DMS153 (cell line): ENCODE data around the gene CDIPT.

ENCODE experiments used
- DNase-seq: peaks from one replicate; lab custom pipeline; 2025; lab: John Stamatoyannopoulos, UW

Gene CDIPT

DNA sequence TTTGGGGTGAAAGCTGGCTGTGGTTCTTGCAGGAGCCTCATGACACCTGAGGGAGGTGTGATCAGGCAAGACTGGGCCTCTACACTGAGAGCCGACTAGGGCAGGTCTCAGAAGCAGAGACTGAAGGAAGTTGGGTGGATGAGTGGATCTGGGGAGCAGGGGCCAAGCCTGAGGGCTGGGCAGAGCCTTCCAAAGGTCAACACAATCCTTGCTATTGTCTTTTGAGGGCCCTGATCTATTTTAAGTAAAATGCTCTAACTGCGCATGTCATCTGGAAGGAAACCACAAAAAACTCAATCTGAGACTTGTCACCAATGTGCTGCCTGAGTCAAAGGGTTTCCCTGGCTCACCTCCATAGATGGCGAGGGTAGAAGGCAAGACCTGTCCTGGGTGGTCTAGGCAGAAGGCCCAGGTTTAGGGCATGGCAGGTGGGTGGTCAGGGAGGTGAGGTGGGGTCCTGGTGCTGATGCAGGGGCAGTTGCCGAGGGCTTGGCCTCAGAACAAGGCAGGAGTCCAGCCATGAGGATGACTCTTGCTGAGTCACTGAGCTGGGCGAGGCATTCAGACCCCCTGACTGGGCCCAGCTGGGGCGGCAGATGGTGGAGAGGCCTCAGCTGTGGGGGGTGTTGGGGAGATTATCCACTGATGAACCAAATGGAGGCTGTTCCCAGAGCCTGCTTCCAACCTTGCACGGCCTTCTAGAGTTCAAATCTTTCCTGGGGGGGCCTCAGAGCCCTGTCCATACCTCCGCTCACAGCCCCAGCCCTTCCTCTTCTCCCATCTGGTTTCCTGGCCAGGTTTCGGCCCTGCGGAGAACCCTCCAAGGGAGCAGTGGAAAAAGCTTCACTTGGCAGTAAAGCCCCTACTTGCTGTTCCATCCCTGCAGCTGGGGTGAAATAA is 37.6 kb downstream of the CDIPT start:
- no peak for DNase-seq

DNA sequence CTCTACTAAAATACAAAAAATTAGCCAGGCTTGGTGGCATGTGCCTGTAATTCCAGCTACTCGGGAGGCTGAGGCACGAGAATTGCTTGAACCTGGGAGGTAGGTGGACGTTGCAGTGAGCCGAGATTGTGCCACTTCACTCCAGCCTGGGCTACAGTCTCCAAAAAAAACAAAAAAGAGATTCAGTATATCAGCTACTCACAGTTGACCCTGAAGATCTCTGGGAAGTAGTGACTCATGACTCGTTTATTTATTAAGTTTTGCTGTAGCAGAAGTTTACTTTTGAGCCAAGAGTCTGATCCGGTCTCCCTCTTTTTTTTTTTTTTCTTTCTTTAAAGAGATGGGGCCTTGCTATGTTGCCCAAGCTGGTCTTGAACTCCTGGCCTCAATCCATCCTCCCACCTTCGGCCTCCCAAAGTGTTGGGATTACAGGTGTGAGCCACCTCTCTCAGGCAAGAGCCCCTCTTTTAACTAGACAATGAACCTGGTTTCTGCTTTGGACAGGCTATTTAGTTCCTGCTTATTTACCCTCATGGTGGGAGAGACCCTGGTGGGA is 38.4 kb downstream of the CDIPT start:
- DNase-seq: no peak

DNA sequence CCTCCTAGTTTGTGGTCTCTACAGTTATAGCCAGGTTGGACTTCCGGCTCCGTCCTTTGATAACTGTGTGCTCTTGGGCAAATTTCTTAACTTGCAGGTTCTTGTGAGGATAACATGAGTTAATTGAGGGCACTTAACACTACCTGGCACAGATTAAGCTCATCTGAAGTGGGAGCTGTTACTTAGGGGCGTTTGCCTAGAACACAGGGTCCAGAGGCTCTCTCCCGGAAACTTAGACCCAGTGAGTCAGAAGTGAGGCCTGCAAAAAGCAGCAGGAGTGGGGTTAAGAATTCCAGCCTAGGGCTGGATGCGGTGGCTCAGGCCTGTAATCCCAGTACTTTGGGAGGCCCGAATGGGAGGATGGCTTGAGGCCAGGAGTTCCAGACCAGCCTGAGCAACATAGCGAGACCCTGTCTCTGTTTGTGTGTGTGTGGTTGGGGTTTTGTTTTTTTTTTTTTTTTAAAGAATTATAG is 41.3 kb downstream of the CDIPT start:
- no peak for DNase-seq

DNA sequence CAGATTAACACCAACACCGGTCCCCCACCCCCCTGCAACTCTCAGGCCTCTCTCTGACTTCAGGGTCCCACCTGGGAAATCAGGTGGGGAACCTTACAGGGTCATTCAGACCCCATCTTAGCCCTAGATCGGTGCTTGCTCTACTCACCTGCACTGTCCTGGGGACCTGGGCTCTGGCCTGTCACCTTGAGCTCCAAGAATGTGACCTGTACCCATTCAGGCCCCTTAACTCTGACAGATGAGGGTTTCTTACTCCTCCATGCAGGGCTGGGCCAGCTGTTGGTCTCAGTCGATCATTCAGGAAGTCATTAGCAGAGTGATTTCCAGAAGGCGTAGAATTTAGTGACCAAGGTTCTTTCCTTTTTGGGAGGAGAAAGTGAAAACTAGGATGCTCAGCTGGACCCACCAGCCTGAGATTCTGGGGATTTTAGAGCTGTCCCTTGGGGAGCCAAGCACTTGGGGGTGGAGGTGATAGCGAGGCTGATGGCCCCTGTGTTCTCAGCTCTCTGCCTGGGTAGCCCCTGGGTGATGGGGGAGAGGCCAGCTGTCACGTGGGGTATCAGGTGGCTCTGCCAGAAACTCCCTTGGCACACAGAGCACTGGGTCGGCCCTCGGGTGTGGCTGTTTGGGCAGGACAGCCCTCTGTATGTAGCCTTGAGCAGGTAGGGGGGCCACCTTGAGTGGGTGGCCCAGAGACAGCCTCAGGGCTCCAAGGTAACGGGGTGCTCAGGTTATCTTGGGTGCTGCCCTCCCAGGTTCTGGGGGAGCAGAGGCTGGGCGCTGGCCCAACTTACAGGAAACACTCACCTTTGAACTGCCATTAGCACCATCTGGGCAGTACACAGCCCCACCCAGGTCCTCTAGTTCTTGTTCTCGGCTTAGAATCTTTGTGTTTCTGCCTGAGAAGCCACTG is 42.0 kb downstream of the CDIPT start:
- DNase-seq: peak; percentile 16

DNA sequence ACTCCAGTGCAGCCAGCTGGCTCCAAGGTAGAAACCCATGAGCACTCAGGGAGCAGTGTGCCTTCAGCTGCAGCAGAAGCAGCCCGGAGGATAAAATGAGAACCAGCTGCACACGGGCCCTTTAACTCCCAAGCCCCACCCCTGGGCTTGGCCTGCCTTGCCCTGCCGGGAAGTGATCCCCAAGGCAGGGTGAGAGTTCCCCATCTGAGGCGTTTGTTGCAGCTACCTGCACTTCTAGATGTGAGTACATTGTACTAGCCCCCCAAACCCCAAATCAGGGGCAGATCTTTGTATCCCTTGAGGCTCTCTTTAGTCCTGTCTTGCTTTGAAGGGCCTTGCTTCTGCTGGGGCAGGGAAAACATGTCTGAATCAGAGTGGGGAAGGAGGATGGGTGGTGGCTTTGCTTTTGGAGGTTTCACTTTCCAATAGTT is 42.7 kb downstream of the CDIPT start, which contains the start of gene MVP:
Gene MVP, plus strand, starts transcription at position 192 of the 431 bp plus-strand sequence. CDS start 10,088 bp downstream, outside the sequence.
- peak; percentile 26 for DNase-seq

DNA sequence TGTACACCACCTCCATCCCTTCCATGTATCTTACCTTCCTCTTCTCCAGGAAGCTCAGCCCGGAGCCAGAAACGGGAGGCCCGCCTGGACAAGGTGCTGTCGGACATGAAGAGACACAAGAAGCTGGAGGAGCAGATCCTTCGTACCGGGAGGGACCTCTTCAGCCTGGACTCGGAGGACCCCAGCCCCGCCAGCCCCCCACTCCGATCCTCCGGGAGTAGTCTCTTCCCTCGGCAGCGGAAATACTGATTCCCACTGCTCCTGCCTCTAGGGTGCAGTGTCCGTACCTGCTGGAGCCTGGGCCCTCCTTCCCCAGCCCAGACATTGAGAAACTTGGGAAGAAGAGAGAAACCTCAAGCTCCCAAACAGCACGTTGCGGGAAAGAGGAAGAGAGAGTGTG is 43.5 kb downstream of the CDIPT start:
- DNase-seq: no peak

DNA sequence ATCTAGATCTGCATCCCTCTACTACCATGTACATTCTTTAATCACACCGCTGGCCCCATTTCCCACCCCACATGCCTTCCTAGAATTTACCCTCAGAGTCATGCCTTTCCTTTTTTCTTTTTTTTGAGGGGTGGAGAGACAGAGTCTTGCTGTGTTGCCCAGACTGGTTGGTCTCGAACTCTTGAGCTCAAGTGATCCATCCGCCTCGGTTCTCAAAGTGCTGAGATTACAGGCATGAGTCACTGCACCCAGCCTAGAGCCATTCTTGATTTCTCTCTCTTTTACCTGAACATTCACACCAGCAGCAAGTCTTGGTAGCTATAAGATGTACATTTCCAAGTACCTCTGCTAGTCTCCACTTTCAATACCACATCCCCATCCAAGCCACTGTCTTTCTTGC is 44.9 kb downstream of the CDIPT start:
- DNase-seq: no peak

DNA sequence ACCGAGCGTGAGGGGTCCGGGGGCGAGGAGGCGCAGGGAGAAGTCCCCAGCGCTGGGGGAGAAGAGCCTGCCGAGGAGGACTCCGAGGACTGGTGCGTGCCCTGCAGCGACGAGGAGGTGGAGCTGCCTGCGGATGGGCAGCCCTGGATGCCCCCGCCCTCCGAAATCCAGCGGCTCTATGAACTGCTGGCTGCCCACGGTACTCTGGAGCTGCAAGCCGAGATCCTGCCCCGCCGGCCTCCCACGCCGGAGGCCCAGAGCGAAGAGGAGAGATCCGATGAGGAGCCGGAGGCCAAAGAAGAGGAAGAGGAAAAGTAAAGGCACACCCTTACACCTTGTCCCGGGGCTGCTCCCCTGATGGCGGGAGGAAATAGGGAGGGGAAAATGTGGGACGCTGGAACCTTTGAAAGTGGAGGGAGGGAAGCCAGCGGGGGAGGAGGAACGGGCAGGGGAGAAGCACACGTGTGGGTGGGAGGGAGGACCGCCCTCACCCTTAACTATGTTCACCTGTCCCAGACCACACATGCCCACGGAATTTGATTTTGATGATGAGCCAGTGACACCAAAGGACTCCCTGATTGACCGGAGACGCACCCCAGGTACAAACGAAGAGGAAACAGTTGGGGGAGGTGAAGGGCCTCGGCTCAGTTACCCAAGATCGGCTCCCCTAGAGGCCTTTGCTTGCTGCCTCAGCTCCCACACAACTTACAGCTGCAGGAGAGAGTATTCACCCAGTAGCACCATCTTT is 46.2 kb downstream of the CDIPT start:
- DNase-seq: peak; percentile 70

DNA sequence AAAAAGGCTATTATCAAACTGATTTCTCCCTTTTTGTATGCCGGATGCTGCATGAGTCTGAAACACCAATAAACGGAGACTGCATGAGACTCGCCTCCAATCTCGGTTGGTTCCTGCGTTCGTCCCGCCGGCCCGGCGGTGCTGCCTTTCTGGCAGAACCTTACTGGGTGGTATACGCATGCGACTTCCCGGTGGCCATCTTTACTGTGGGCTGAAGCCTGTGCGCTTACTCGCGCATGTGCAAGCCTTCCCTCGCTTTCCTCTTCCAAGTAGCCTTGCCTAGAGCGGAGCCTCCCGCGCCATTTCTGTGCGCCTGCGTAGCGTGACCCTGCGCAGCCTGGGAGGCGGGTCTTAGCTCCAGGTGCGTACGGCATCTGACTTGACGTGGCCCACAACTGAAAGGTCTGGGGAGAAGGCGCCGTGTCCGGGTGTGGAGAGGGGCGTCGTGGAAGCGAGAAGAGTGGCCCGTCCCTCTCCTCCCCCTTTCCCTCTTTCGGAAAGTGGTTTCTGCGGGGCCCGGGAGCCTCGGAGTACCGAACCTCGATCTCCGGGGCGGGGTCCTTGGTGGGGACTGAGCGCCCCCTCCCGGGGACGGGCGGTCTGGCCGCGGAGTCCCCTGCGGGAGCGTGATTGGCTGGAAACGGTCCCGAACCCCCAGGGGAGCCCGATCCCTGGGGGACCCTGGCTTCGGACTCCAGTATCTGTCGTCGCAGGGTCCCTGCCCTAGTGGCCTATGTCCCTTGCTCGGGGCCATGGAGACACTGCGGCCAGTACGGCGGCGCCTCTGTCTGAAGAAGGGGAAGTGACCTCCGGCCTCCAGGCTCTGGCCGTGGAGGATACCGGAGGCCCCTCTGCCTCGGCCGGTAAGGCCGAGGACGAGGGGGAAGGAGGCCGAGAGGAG is 47.0 kb downstream of the CDIPT start, which contains the start of gene PAGR1:
Gene PAGR1, plus strand, starts transcription at position 360 of the 901 bp plus-strand sequence. Its CDS starts 374 bp downstream, at position 734.
- peak; percentile 98 for DNase-seq

DNA sequence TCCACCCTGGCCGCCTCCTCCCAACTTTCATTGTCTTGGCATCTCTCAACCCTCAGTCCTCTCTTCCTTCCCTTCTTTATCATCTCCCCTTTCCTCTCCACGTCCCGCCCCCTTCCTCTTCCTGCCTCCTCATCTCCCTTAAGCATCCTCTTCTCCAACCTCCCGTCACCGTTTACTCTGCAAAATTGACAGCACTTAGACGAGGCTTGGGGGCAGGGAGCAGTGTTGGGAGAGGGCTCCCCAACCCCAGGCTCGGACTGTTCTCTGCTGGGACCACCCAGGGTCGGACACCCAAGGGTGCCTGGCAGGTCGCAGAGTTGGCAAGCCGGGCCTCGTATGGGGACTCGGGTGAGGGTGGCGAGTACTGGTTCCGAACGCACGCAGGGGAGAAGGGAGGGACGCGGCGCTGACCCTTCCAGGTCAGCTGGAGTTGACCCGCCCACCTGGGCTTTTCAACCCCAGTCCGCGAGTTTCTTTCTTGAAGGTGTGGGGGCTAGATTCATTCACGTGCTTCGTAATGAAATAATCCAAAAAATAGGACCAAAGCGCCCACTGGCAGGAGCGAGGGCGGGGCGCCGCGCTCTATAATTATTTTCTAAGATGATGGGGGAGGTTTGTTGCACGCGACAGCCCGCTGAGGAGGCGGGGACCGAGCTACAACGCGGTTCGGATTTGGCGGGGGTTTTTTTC is 47.8 kb downstream of the CDIPT start:
- DNase-seq: no peak

DNA sequence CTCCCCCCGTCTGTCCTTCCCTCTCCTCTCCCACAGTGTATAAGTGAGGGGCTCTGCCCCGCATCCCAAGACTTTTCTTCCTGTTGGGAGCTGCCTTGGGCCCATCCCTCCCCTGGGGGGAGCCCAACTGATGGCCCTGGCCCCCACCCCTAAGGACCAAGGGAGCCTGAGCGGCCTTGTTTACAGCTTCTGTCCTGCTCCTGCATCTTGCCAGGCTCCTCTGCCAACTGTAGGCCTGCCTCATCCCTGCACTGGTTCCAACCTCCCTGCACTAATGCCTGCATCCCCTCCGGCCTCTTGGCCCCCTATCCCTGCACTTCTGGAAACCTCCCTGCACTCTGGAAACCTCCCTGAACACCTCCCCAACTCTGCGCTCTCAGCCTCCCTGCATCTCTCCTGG is 48.4 kb downstream of the CDIPT start:
- no peak for DNase-seq

DNA sequence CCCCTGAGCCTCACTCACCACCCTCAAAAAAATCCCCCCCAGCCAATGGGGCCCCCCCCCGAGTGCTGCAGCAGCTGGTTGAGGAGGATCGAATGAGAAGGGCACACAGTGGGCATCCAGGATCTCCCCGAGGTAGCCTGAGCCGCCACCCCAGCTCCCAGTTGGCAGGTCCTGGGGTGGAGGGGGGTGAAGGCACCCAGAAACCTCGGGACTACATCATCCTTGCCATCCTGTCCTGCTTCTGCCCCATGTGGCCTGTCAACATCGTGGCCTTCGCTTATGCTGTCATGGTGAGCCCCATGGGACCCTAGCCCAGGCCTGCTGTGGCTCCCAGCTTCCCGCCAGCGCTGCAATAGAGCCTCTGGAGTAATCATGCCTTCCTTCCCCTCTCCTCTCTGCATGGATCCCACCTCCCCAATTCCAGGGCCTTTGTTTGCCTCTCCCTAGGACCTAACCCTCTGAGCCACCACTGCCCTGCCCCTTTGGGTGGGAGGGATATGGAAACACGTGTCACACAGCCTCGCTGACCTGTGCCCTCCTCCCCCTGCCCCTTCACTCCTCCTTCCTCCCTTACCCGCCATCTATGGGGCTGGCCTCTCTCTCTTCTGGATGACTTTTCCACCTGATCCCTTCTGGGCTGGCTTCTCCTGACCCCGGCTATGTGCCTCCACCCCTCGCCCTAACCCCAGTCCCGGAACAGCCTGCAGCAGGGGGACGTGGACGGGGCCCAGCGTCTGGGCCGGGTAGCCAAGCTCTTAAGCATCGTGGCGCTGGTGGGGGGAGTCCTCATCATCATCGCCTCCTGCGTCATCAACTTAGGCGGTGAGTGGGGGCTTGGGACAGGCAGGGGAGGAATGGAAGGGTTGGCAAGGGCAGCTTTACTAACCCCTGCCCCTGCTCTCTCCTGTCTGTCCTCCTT is 49.1 kb downstream of the CDIPT start:
- no peak for DNase-seq

DNA sequence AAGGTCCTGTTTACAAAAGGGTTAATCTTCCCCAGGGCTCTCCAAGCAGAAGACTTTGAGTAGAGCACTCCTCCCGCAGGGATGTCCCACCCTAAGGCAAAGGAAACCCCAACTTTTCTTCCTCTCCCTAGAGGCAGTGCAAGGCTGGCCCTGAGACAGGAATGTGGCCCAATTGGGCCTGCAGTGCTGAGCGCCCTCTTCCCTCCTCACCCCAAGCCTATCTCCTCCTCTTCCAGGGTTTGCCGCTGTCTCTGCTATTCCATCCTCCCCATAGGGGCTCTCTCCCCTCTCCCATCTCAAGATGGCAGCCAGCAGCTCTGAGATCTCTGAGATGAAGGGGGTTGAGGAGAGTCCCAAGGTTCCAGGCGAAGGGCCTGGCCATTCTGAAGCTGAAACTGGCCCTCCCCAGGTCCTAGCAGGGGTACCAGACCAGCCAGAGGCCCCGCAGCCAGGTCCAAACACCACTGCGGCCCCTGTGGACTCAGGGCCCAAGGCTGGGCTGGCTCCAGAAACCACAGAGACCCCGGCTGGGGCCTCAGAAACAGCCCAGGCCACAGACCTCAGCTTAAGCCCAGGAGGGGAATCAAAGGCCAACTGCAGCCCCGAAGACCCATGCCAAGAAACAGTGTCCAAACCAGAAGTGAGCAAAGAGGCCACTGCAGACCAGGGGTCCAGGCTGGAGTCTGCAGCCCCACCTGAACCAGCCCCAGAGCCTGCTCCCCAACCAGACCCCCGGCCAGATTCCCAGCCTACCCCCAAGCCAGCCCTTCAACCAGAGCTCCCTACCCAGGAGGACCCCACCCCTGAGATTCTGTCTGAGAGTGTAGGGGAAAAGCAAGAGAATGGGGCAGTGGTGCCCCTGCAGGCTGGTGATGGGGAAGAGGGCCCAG is 50.0 kb downstream of the CDIPT start:
- no peak for DNase-seq

DNA sequence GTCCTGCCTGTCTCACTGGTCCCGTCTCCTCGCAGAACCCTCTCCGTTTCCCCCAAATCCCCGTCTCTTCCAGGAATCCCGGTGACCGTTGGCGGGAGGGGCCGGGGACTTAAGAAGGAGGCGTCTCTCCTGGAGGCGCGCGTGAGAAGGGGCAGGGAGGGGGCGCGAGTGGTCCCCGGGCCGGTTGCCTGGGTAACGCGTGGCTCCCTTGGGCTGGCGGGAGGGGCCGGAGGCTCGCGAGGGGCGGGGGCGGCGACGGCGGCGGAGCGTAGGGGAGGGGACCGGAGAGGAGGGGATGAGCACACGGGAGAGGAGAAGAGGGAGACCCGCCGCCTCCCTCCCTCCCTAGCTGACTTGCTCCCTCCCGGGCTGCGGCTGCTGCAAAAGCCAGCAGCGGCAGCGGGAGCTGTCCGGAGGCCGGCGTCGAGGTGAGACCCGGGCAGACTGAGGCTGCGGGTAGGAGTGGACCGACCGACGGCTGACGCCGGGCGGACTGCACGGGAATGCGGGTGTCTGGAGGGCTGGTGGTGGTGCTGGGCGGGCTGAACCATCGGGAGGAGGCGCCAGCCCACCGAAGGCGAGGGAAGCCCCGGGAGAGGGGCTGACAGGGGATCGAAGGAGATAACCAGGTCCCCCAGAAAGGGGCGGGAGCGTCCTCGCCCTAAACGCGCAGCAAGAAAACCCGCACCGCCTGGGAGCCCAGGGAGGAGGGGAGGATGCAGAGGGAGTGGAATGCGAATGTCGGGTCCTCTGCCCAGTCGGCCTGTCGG is 50.9 kb downstream of the CDIPT start, which contains the start of gene PRRT2:
Gene PRRT2, plus strand, starts transcription at position 298 of the 770 bp plus-strand sequence. CDS start 862 bp downstream, outside the sequence.
- no peak for DNase-seq

DNA sequence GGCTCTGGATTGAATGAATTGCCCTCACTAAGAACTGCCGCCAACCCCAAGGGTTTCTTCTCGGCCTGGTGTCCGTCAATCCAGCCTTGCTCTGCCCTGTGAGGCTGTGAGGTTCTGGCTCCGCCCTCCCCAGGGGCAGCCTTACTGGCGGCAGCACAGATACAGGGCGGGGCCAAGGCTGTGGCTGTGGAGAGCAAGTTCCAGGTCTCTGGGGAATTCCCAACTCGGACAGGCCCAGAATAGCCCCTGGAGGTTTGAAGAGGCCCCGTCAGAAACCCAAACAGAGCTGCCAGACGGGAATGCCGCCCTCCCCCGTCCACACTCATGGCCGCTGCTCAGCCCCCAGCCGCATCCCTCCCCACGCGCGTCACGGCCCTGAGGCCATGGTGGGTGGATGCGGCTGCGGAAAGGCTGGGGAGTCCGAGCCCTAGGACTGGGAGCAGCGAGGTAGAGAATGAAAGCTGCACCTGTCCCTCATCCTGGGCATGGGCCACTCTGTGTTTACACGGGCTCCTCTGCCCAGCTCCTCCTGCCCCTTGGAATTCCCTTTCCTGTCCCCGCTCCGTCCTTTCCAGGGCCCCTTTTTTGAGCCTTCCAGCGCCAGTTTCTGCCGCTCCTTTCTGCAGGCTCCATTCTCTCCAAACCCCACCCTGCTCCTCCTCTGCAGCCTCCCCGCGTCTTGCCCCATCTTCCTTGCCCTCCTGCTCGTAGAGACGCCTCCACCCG is 51.7 kb downstream of the CDIPT start:
- peak; percentile 90 for DNase-seq

DNA sequence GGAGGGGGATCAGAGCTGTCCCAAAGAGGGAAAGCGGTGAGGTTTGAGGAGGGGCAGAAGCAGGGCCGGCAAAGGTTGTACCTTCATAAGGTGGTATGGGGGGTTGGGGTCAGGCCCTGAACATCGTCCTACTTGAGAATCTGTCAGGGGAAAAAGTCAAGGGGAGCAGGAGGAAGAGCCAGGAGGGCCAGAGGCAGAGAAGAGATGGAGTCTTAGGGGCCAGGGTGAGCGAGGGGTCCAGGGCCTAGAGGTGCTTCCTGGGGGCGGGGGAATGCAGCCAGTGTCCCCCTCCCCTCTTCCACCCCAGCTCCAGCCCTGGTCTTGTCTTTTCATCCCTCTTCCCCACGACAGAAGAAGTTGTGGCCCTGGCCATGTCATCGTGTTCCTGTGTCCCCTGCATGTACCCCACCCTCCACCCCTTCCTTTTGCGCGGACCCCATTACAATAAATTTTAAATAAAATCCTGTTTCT is 52.3 kb downstream of the CDIPT start:
- no peak for DNase-seq
